HepG2 (cell line): ENCODE data around the gene RGS19. TPM values are rescaled to one million over a fixed set of nuclear protein-coding genes. Genes with fewer than 3 reads are reported as not detected.
A peak's percentile ranks its signal among the peaks of the same experiment; 100 is the strongest.

Experiments
- ASH2L ChIP-seq: fragments of 300-600, 200-600 bp; sonication (generic); IDR thresholded peaks from 2 replicates; pipeline ENCODE4 v1.7.0; 2017; ENCODE audit warnings: low read depth, mild to moderate bottlenecking, moderate library complexity, mixed read lengths, low read length; ENCODE audit not compliant: insufficient read length
- CENPT ChIP-seq: sonication (generic); formaldehyde crosslinking; IDR thresholded peaks from 2 replicates; pipeline ENCODE4 v1.8.0; 2022; ENCODE audit warnings: low read depth, mild to moderate bottlenecking, moderate library complexity, missing genetic modification reagents
- HOXA9 ChIP-seq: sonication (generic); formaldehyde crosslinking; IDR thresholded peaks from 2 replicates; pipeline ENCODE4 v1.8.1; 2022; ENCODE audit warnings: missing genetic modification reagents, mild to moderate bottlenecking, moderate library complexity, borderline replicate concordance
- IKZF4 ChIP-seq: sonication (generic); formaldehyde crosslinking; IDR thresholded peaks from 2 replicates; pipeline ENCODE4 v1.5.1; 2020; ENCODE audit warnings: borderline replicate concordance, mild to moderate bottlenecking, low read depth, missing genetic modification reagents; ENCODE audit errors: not compliant biosample characterization
- JUNB ChIP-seq: sonication (generic); formaldehyde crosslinking; IDR thresholded peaks from 2 replicates; pipeline ENCODE4 v1.8.0; 2022; ENCODE audit warnings: missing genetic modification reagents, mild to moderate bottlenecking, borderline replicate concordance
- KLF12 ChIP-seq: sonication (generic); formaldehyde crosslinking; IDR thresholded peaks from 2 replicates; pipeline ENCODE4 v1.4.0; 2020; ENCODE audit warnings: missing genetic modification reagents, borderline replicate concordance
- PCBP2 ChIP-seq: fragments of 200-400 bp; formaldehyde crosslinking; optimal IDR thresholded peaks from 2 replicates; pipeline ENCODE3; 2018; ENCODE audit warnings: low read length, low read depth; ENCODE audit not compliant: poor library complexity, severe bottlenecking
- SAP130 ChIP-seq: IDR thresholded peaks from 2 replicates; pipeline ENCODE4 v1.6.1; 2016; ENCODE audit warnings: low read depth
- SNRNP70 ChIP-seq: fragments of 200-400 bp; formaldehyde crosslinking; IDR thresholded peaks from 2 replicates; pipeline ENCODE4 v1.6.1; 2017; ENCODE audit warnings: mild to moderate bottlenecking, low read depth, low read length, moderate library complexity
- SP5 ChIP-seq: IDR thresholded peaks from 2 replicates; pipeline ENCODE4 v1.6.1; 2016; ENCODE audit warnings: low read depth, borderline replicate concordance
- TBX3 ChIP-seq: fragments of 450-650 bp; IDR thresholded peaks from 2 replicates; pipeline ENCODE4 v1.6.1; 2017; ENCODE audit warnings: antibody characterized with exemption, mild to moderate bottlenecking, inconsistent platforms, borderline replicate concordance
- XRCC5 ChIP-seq: fragments of 200-400 bp; formaldehyde crosslinking; optimal IDR thresholded peaks from 2 replicates; pipeline ENCODE3; 2017; ENCODE audit warnings: mild to moderate bottlenecking, low read length
- ZFP36L2 ChIP-seq: sonication (generic); formaldehyde crosslinking; IDR thresholded peaks from 2 replicates; pipeline ENCODE4 v1.4.0; 2020; ENCODE audit warnings: missing genetic modification reagents
- ZFX ChIP-seq: sonication (generic); formaldehyde crosslinking; IDR thresholded peaks from 2 replicates; pipeline ENCODE4 v1.4.0; 2020; ENCODE audit warnings: mild to moderate bottlenecking, low read depth, missing genetic modification reagents, moderate library complexity
- ZFYVE20 ChIP-seq: sonication (generic); formaldehyde crosslinking; IDR thresholded peaks from 2 replicates; pipeline ENCODE4 v1.8.0; 2023; ENCODE audit warnings: low read depth, mild to moderate bottlenecking, moderate library complexity, missing genetic modification reagents, borderline replicate concordance
- ZMAT3 ChIP-seq: sonication (generic); formaldehyde crosslinking; conservative IDR thresholded peaks from 2 replicates; pipeline ENCODE4 v1.7.0; 2021; ENCODE audit warnings: missing genetic modification reagents
- ZNF225 ChIP-seq: sonication (generic); formaldehyde crosslinking; IDR thresholded peaks from 2 replicates; pipeline ENCODE4 v1.4.0; 2020; ENCODE audit warnings: mild to moderate bottlenecking, missing genetic modification reagents
- ZNF589 ChIP-seq: sonication (generic); formaldehyde crosslinking; conservative IDR thresholded peaks from 2 replicates; pipeline ENCODE4 v1.8.0; 2022; ENCODE audit warnings: mild to moderate bottlenecking, moderate library complexity, missing genetic modification reagents
- ZNF776 ChIP-seq: sonication (generic); formaldehyde crosslinking; IDR thresholded peaks from 2 replicates; pipeline ENCODE4 v1.4.0; 2020; ENCODE audit warnings: mild to moderate bottlenecking, missing genetic modification reagents
- polyA plus RNA-seq, 8 experiments: library from polyadenylated mRNA; depleted of rRNA in 3 of 8; stranded (reverse) in 7 of 8; unstranded in 1 of 8; fragments of >200 nt; fragmentation: Illumina TruSeq in 4 of 8; extraction: Trizol in 4 of 8; gene quantifications; 2 replicates each; pipeline versions ENCODE4 v1.2.1 to v1.2.3, GENCODE V29; 2011 to 2016; ENCODE audit warnings: low read depth in 4 of 8, missing spikeins in 1 of 8, mixed read lengths in 1 of 8; ENCODE audit not compliant: insufficient read depth in 1 of 8
- total RNA-seq, 5 experiments: library from RNA; depleted of rRNA; stranded (reverse); fragments of >200 nt; fragmentation: Illumina TruSeq; extraction: Trizol; gene quantifications; 2 replicates each; pipeline ENCODE4 v1.2.3, GENCODE V29; 2016; ENCODE audit warnings: low read depth in 1 of 5
- TF ChIP-seq, protein P1 (sequence below): sonication (generic); formaldehyde crosslinking; conservative IDR thresholded peaks from 2 replicates; pipeline ENCODE4 v1.8.0; 2022; ENCODE audit warnings: missing genetic modification reagents
- TF ChIP-seq, protein P2 (sequence below): sonication (generic); formaldehyde crosslinking; IDR thresholded peaks from 2 replicates; pipeline ENCODE4 v1.4.0; 2020; ENCODE audit warnings: missing genetic modification reagents, mild to moderate bottlenecking, borderline replicate concordance
- TF ChIP-seq, protein P3 (sequence below): sonication (generic); formaldehyde crosslinking; IDR thresholded peaks from 2 replicates; pipeline ENCODE4 v1.4.0; 2020; ENCODE audit warnings: missing genetic modification reagents, borderline replicate concordance

RGS19 gene
- total and polyA plus RNA-seq, 2 of the 13 experiments (the other 11 are each of a cell fraction or from before 2014, with no cell fraction given) = 10.7 to 11.9 TPM

DNA sequence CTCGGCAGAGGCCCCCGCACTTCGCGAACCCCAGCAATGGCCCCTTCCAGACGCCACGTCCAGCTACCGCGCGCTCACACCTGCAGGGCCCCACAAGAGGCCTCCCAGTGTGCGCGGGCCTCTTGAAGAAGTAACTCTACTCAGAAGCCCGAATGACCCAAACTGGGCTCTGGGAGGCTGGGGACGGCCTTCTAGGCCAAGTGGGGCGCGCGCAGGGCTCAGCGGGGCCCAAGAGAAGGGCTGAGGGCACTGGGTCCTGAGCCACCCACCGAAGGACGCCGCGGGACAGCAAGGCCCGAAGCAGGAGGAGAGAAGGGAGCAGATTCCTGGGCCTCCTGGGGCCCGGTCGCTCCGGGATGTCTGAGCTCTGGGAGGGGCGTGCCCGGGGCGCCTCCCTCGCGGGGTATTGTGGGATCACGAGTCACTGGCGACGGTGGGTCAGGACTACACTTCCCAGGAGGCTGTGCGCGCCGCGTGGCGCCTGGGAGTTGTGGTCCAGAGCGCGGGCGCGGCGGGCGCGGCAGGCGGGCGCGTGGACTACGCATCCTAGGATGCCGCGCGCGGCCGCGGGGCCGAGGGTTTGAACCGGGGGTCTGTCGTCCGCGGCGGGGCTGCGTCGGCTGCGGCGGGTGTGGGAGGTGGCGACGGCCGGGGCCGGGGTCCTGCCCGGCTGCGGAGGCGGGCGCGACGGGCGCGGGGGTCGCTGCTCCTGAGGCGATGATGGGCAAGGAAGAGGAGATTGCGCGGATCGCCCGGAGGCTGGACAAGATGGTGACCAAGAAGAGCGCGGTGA, 16.5 kb downstream of the RGS19 start, which contains the start of gene TCEA2 (continued):
- TF ChIP-seq IKZF4 (CRISPR knock-in tag) (peak; percentile 83), HOXA9 (CRISPR knock-in tag) (0 out of 2 replicates have a peak, but pooled peaks have one; percentile 85), SAP130 (CRISPR knock-in tag) (peak; percentile 93), ZNF225 (CRISPR knock-in tag) (no peak; the same call in 1 of the 2 replicates), ZFX (CRISPR knock-in tag) (peak; percentile 99), SP5 (CRISPR knock-in tag) (peak; percentile 66; the same call in 1 of the 2 replicates), KLF12 (peak; percentile 99), SNRNP70 (no peak), CENPT (CRISPR knock-in tag) (peak; percentile 94), JUNB (no peak), PCBP2 (no peak), ZFYVE20 (CRISPR knock-in tag) (0 out of 2 replicates have a peak, but pooled peaks have one; percentile 86), TBX3 (no peak), ZNF776 (CRISPR knock-in tag) (peak; percentile 92), ASH2L (peak; percentile 68), ZNF589 (CRISPR knock-in tag) (peak; percentile 88; the same call in 1 of the 2 replicates), ZFP36L2 (CRISPR knock-in tag) (peak; percentile 29; the same call in 1 of the 2 replicates), XRCC5 (peak; percentile 81), ZMAT3 (CRISPR knock-in tag) (peak; percentile 87)
- TF ChIP-seq, protein P1, sequence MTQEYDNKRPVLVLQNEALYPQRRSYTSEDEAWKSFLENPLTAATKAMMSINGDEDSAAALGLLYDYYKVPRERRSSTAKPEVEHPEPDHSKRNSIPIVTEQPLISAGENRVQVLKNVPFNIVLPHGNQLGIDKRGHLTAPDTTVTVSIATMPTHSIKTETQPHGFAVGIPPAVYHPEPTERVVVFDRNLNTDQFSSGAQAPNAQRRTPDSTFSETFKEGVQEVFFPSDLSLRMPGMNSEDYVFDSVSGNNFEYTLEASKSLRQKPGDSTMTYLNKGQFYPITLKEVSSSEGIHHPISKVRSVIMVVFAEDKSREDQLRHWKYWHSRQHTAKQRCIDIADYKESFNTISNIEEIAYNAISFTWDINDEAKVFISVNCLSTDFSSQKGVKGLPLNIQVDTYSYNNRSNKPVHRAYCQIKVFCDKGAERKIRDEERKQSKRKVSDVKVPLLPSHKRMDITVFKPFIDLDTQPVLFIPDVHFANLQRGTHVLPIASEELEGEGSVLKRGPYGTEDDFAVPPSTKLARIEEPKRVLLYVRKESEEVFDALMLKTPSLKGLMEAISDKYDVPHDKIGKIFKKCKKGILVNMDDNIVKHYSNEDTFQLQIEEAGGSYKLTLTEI = no peak
- TF ChIP-seq, protein P2, sequence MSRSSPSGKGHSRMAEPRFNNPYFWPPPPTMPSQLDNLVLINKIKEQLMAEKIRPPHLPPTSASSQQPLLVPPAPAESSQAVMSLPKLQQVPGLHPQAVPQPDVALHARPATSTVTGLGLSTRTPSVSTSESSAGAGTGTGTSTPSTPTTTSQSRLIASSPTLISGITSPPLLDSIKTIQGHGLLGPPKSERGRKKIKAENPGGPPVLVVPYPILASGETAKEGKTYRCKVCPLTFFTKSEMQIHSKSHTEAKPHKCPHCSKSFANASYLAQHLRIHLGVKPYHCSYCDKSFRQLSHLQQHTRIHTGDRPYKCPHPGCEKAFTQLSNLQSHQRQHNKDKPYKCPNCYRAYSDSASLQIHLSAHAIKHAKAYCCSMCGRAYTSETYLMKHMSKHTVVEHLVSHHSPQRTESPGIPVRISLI (CRISPR knock-in tag) = no peak; the same call in 1 of the 2 replicates
- TF ChIP-seq, protein P3, sequence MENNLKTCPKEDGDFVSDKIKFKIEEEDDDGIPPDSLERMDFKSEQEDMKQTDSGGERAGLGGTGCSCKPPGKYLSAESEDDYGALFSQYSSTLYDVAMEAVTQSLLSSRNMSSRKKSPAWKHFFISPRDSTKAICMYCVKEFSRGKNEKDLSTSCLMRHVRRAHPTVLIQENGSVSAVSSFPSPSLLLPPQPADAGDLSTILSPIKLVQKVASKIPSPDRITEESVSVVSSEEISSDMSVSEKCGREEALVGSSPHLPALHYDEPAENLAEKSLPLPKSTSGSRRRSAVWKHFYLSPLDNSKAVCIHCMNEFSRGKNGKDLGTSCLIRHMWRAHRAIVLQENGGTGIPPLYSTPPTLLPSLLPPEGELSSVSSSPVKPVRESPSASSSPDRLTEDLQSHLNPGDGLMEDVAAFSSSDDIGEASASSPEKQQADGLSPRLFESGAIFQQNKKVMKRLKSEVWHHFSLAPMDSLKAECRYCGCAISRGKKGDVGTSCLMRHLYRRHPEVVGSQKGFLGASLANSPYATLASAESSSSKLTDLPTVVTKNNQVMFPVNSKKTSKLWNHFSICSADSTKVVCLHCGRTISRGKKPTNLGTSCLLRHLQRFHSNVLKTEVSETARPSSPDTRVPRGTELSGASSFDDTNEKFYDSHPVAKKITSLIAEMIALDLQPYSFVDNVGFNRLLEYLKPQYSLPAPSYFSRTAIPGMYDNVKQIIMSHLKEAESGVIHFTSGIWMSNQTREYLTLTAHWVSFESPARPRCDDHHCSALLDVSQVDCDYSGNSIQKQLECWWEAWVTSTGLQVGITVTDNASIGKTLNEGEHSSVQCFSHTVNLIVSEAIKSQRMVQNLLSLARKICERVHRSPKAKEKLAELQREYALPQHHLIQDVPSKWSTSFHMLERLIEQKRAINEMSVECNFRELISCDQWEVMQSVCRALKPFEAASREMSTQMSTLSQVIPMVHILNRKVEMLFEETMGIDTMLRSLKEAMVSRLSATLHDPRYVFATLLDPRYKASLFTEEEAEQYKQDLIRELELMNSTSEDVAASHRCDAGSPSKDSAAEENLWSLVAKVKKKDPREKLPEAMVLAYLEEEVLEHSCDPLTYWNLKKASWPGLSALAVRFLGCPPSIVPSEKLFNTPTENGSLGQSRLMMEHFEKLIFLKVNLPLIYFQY = peak; percentile 98
